Breast epithelium (tissue), 4 donors: ENCODE results near the gene CCDC196. TPM values are rescaled to one million over a fixed set of nuclear protein-coding genes. Genes with fewer than 3 reads are reported as not detected.

Source experiments
- DNase-seq, 2 donors: peaks; one replicate each; pipeline ENCODE4 v3.0.0-alpha.2; 2019; ENCODE audit warnings: low spot score in 2 of 2
- H3K27ac ChIP-seq, 2 donors: fragments of 200-600 bp; sonication (generic) in 1 of 2; one replicate each; pipeline ENCODE4 v1.5.1; 2016 to 2019; ENCODE audit warnings: mild to moderate bottlenecking in 1 of 2
- H3K27me3 ChIP-seq, 2 donors: fragments of 200-600 bp; sonication (generic) in 1 of 2; one replicate each; pipeline versions ENCODE4 v1.5.1 to v1.6.0; 2017 to 2019; ENCODE audit warnings: control low read depth in 1 of 2, mild to moderate bottlenecking in 1 of 2
- H3K36me3 ChIP-seq: fragments of 200-600 bp; one replicate; pipeline ENCODE4 v1.5.1; 2019
- H3K4me1 ChIP-seq, 2 donors: fragments of 200-600 bp; sonication (generic); one replicate each; pipeline ENCODE4 v1.5.1; 2016 to 2019; ENCODE audit warnings: control low read depth in 1 of 2
- H3K4me3 ChIP-seq, 3 donors: fragments of 200-600 bp; sonication (generic); 1 replicate in 2 of 3; 2 replicates in 1 of 3; pipeline ENCODE4 v1.5.1; 2016 to 2019; ENCODE audit warnings: mild to moderate bottlenecking in 3 of 3, moderate library complexity in 2 of 3
- H3K9me3 ChIP-seq, 2 donors: fragments of 200-600 bp; sonication (generic) in 1 of 2; one replicate each; pipeline ENCODE4 v1.5.1; 2016 to 2019; ENCODE audit warnings: control low read depth in 1 of 2
- CTCF ChIP-seq, 3 donors: fragments of 450-650 bp; IDR thresholded peaks; one replicate each; pipeline ENCODE4 v1.5.1; 2016 to 2017; ENCODE audit warnings: antibody characterized with exemption in 3 of 3, mild to moderate bottlenecking in 3 of 3, moderate library complexity in 3 of 3
- POLR2A ChIP-seq: fragments of 450-650 bp; IDR thresholded peaks from one replicate; pipeline ENCODE4 v1.6.1; 2016; ENCODE audit warnings: antibody characterized with exemption, mild to moderate bottlenecking, moderate library complexity
- POLR2AphosphoS5 ChIP-seq, 3 donors: sonication (generic); formaldehyde crosslinking; IDR thresholded peaks; one replicate each; pipeline ENCODE4 v1.6.1; 2017; ENCODE audit warnings: antibody characterized with exemption in 3 of 3
- intact Hi-C: fragments of 100-400 bp; cut with DNase I; formaldehyde crosslinking; loops from one replicate; pipeline ENCODE4 v1.15.1; 2023; ENCODE audit warnings: low total_unique reads
- total RNA-seq, 3 donors: library from RNA; depleted of rRNA; stranded (reverse); fragments of >200 nt; gene quantifications; one replicate each; pipeline ENCODE4 v1.1.0, GENCODE V29; 2016

CCDC196 gene
- total RNA-seq, 3 donors from 2014 or later: not detected

DNA sequence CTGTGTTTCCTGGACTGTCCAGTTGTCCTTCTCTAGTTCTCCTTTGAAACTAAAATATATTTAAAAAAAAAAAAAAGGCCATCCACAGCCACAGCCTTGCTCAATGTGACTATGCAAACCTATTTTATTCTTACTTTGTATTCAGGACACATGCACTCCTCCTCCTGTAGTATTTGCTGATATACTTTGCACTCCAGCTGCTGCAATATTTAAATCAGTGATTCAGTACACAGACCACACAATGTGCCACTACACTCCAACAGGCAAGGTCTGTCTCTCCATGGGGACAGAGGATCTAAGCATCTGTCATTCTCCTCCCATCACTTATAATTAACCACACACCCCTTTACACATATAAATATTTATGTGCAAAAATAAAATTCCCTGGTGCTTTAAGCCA, 40.2 kb upstream of the CCDC196 start:
- intact Hi-C loops: no loop called here
- no peak for TF ChIP-seq POLR2A
- TF ChIP-seq POLR2AphosphoS5 (IDR thresholded peaks at IDR 0.05): no peak
- TF ChIP-seq CTCF (IDR thresholded peaks at IDR 0.05): no peak

GRCh38 chr14:66453469-66453868, 32.7 kb upstream of the CCDC196 start:
- intact Hi-C loops: no loop called here
- TF ChIP-seq POLR2AphosphoS5 (IDR thresholded peaks at IDR 0.05) (no peak), POLR2A (no peak), CTCF (IDR thresholded peaks at IDR 0.05) (no peak)
- DNase-seq: no peak
- no peaks in the 10 kb centered on the region for H3K9me3 ChIP-seq
- no peaks in the 10 kb centered on the region for H3K27me3 ChIP-seq
- no peaks in the 10 kb centered on the region for H3K4me1 ChIP-seq
- H3K27ac ChIP-seq: no peak overlapping the region
- H3K4me3 ChIP-seq: no peak overlapping the region
- H3K36me3 ChIP-seq: no peaks in the 10 kb centered on the region

More for the DNA sequence above, 40.2 kb upstream of the CCDC196 start:
- no peak for DNase-seq
- Histone ChIP-seq H3K4me1 (no peaks in the 10 kb centered on the region), H3K27me3 (no peaks in the 10 kb centered on the region), H3K27ac (no peak overlapping the region), H3K9me3 (peaks cover 0 to under 1% of the 10 kb centered on the region in 2 donors), H3K36me3 (no peaks in the 10 kb centered on the region), H3K4me3 (no peak overlapping the region)

DNA sequence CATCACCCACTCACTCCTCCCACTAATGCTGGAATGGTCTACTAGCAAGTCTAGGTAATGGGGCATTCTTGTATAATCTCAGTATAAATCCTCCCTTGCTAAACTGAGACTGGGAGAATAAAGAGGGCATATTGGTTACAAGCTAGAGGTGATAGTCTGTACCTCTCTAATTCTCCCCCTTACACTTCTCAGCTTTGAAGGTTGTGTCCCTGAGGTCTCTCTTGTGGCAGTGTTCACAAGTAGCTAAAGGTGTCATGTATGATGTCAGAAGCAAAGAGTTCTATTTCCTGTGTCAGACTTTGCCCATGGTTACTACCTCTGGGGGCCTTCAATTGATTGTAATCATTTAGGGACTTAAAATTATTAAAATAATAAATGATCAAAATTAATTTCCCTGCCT, 26.6 kb upstream of the CCDC196 start:
- DNase-seq: no peak
- no peaks in the 10 kb centered on the region for H3K9me3 ChIP-seq
- H3K36me3 ChIP-seq: no peaks in the 10 kb centered on the region
- no peak overlapping the region for H3K27ac ChIP-seq
- intact Hi-C loops: no loop called here
- no peaks in the 10 kb centered on the region for H3K4me1 ChIP-seq
- H3K27me3 ChIP-seq: no peaks in the 10 kb centered on the region
- H3K4me3 ChIP-seq: no peak overlapping the region
- no peak for TF ChIP-seq CTCF (IDR thresholded peaks at IDR 0.05)
- no peak for TF ChIP-seq POLR2A
- TF ChIP-seq POLR2AphosphoS5 (IDR thresholded peaks at IDR 0.05): no peak

GRCh38 chr14:66464261-66464660, 21.9 kb upstream of the CCDC196 start:
- TF ChIP-seq CTCF (IDR thresholded peaks at IDR 0.05): no peak
- no peak for TF ChIP-seq POLR2A
- TF ChIP-seq POLR2AphosphoS5 (IDR thresholded peaks at IDR 0.05): no peak
- Histone ChIP-seq H3K27me3 (no peaks in the 10 kb centered on the region), H3K4me3 (no peak overlapping the region), H3K9me3 (no peaks in the 10 kb centered on the region), H3K27ac (no peak overlapping the region), H3K36me3 (no peaks in the 10 kb centered on the region), H3K4me1 (no peaks in the 10 kb centered on the region)
- intact Hi-C loops: no loop called here
- no peak for DNase-seq

DNA sequence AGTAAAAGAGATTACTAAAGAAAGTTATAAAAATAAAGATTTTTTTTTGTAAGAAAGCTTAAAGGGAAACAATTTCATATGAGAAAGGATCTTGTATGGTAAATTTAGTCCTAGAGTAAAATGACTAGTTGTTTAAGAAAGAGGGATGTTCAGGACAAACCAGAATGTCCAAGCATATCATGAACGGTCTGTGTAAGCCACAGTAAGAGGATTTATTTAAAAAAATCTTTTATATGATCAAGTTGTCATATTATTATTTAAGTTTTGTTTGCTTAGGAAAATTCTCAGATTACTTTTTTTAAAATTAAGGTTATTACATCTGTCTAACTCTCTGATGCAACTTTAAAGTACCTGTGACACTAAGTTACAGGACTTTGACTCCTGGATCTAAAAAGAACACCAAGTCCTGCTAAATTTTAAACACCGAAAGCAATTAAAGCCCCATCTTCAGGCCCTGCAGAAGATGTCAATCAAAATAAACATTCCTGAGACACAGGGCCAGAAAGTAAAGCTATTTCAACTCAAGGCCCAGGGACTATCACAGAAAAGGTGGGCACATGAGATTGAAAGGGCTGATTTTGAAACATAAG, 17.3 kb upstream of the CCDC196 start:
- Histone ChIP-seq H3K9me3 (peaks cover 0 to 12% of the 10 kb centered on the region in 2 donors), H3K36me3 (no peaks in the 10 kb centered on the region), H3K4me3 (no peak overlapping the region), H3K27ac (no peak overlapping the region), H3K4me1 (no peaks in the 10 kb centered on the region), H3K27me3 (no peaks in the 10 kb centered on the region)
- no peak for DNase-seq
- intact Hi-C loops: no loop called here
- TF ChIP-seq POLR2AphosphoS5 (IDR thresholded peaks at IDR 0.05): no peak
- TF ChIP-seq CTCF (IDR thresholded peaks at IDR 0.05): no peak
- TF ChIP-seq POLR2A: no peak
